Activated naive CD4-positive, alpha-beta T cell treated with anti-CD3 and anti-CD28 coated beads, Interleukin-2, amount 50 U/mL, for 24 hours (primary cell): ENCODE measurements around the gene GPR152.

Experiments
- H3K27ac Mint-ChIP-seq: one replicate; pipeline ENCODE4 v1.8.0; 2021; ENCODE audit warnings: mild to moderate bottlenecking, mixed read lengths
- H3K27me3 Mint-ChIP-seq: one replicate; pipeline ENCODE4 v1.8.0; 2021; ENCODE audit warnings: mixed read lengths
- H3K36me3 Mint-ChIP-seq: one replicate; pipeline ENCODE4 v1.8.0; 2021; ENCODE audit warnings: mixed read lengths
- H3K4me1 Mint-ChIP-seq: one replicate; pipeline ENCODE4 v1.8.0; 2021; ENCODE audit warnings: mixed read lengths
- H3K4me3 Mint-ChIP-seq: one replicate; pipeline ENCODE4 v1.8.0; 2021; ENCODE audit warnings: mild to moderate bottlenecking, mixed read lengths
- H3K9me3 Mint-ChIP-seq: one replicate; pipeline ENCODE4 v1.8.0; 2021; ENCODE audit warnings: mixed read lengths

GPR152 gene

DNA sequence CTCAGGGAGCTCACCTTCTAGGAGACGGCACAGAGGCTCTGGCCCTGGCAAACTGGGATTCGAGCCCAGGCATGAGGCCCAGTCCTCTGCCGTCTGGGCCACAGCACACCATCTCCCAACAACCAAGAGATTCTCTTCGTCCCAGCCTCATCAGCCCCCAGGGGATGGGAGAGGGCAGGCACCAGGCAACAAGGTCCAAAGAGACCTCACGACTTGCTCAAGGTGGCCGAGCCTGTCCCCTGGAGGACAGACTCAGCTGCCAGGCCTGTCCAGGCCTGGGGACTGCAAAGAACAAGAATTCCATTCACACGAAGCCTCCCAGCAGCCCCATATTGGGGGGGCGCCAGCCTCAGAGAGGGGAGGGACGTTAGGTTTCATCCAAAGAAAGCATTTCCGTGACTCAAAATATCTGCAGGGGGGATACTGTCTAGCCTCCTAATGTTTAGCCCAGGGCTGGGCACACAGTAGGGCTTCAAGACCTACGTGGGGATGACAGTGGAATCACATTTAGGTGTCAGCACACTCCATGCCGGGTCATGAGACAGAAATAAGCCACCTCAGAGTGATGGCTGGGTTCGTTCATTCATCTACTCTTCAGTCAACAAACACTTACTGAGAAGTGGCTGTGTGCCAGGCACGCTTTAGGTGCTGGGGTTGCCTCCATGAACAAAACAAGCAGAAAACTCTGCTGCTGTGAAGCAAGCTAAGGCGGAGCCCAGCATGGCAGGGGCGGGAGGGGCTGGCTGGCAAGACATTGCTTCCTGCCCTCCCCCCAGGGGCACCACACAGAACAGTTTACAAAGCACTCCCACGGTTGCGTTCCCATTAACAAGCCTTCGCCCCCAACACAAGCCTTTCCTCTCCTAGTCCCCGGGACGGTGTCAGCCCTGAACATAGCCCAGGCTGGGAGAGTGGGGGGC lies 35.9 kb downstream of the GPR152 start:
- no peaks in the 10 kb centered on the region for H3K36me3 Mint-ChIP-seq
- peak overlapping the region; percentile 85 for H3K27ac Mint-ChIP-seq
- no peaks in the 10 kb centered on the region for H3K9me3 Mint-ChIP-seq
- H3K27me3 Mint-ChIP-seq = no peaks in the 10 kb centered on the region
- H3K4me3 Mint-ChIP-seq = peak overlapping the region; percentile 85
- peaks cover 80% of the 10 kb centered on the region for H3K4me1 Mint-ChIP-seq

DNA sequence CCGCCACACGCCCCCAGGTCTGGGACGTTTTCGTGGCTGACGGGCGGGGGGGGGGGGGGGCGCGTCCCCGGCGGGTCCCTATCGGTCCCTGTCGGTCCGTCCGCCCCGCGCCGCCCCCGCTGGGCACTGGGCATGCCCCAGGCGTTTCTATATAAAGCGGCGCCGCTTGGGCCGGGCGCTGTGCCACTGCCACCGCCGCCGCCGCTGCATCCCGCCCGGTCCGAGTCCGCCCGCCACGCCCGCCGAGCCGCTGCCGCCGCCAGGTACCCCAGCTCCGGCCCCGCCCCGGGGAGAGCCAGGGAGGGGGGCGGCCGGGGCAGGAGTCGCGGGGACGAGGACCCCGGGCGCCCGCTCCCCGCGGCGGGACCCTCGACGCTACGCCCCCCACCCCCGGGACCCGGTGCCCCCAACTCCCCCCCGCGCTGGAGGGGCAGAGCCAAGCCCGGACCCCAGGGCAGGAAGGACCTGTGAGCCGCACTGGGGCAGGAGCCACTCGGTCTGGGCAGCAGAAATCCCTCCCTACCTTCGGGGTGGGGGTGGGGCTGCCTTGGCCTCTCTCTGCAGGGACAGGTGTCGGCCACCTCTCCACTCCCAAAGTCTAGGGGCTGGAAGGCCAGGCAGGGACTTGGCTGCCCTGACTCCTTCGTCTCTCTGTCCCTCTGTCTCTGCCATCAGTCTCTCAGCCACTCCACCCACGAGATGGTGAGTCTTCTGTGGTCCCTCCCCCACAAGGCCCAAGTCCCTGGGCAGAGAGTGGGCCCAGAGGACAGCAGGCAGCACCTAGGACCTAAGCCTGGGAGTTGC lies 36.8 kb downstream of the GPR152 start, which contains the start of gene CARNS1:
Gene CARNS1 (plus strand): TSS at position 178 of the 804 bp plus-strand sequence. CDS start 522 bp downstream, at position 700.
- Mint-ChIP-seq H3K4me3 (peak within 1 kb of the TSS; percentile 85), H3K4me1 (peaks cover 84% of the 10 kb centered on the region), H3K27me3 (no peaks in the 10 kb centered on the region), H3K36me3 (no peaks in the 10 kb centered on the region), H3K9me3 (no peaks in the 10 kb centered on the region), H3K27ac (peak within 1 kb of the TSS; percentile 85)

GRCh38 chr11:67413266-67413849 lies 39.2 kb downstream of the GPR152 start:
- peak overlapping the region; percentile 60 for H3K27ac Mint-ChIP-seq
- H3K27me3 Mint-ChIP-seq = no peaks in the 10 kb centered on the region
- H3K4me3 Mint-ChIP-seq = peak overlapping the region; percentile 71
- no peaks in the 10 kb centered on the region for H3K9me3 Mint-ChIP-seq
- H3K4me1 Mint-ChIP-seq = peaks cover 82% of the 10 kb centered on the region
- no peaks in the 10 kb centered on the region for H3K36me3 Mint-ChIP-seq

DNA sequence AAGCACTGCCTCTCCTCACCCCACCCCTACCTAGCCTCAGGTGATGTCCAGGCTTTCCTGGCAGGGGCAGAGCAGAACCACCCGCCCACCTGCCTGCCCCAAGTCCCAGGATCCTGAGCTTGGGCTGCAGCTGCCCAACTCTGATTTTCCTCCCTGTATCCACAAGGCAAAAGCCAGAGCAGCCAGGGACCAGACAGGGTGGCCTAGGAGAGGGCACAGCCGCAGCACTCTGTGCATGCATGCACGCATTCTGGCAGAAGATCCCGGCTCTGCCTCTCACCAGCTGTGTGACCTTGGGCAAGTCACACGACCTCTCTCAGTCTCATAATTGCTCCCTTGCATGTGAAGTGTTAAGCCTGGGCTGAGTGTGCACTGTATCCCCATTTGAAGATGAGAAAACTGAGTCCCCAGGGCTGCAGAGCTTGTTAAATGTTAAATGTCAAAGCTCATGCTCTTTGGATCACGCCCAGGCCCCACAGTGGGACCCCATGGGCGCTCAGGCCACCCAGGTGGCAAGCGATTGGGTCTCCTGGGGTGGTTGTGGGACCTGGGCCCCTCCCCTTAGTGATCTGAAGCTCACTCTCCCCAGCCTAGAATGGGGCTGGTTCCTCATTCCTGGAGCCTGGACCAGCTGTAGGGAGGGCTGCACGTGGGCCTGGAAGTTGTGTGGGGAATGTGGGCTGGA lies 39.9 kb downstream of the GPR152 start:
- Mint-ChIP-seq H3K27ac (peak overlapping the region; percentile 60), H3K4me1 (peaks cover 82% of the 10 kb centered on the region), H3K27me3 (no peaks in the 10 kb centered on the region), H3K36me3 (no peaks in the 10 kb centered on the region), H3K4me3 (no peak overlapping the region), H3K9me3 (no peaks in the 10 kb centered on the region)

DNA sequence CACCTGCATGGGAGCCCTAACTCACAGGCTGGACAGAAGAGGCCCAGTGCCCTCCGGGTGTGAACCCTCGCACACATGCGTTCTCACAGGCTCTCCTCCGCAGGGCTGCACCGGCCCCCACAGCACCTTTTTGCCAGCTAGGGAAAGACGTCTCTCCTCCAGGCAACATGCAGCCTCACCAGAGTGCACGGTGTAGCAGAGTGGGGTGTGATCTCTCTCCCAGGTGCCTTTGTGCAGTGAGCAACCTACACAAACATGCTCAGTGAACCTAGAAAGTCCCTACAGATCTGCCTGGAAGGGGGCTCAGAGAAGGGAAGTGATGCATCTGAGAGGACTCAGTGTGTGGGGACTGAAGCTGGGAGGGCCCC lies 40.8 kb downstream of the GPR152 start:
- Mint-ChIP-seq H3K9me3 (no peaks in the 10 kb centered on the region), H3K27ac (no peak overlapping the region), H3K36me3 (no peaks in the 10 kb centered on the region), H3K4me3 (peak overlapping the region; percentile 23), H3K27me3 (no peaks in the 10 kb centered on the region), H3K4me1 (peaks cover 84% of the 10 kb centered on the region)

- Mint-ChIP-seq H3K27me3 (no peaks in the 10 kb centered on the region), H3K4me3 (no peak overlapping the region), H3K36me3 (no peaks in the 10 kb centered on the region), H3K4me1 (peaks cover 84% of the 10 kb centered on the region), H3K27ac (peak overlapping the region; percentile 46), H3K9me3 (no peaks in the 10 kb centered on the region)
Observed at GRCh38 chr11:67410984-67411784, 41.3 kb downstream of the GPR152 start.

GRCh38 chr11:67410369-67410831 lies 42.1 kb downstream of the GPR152 start:
- Mint-ChIP-seq H3K4me3 (peak overlapping the region; percentile 67), H3K9me3 (no peaks in the 10 kb centered on the region), H3K4me1 (peaks cover 88% of the 10 kb centered on the region), H3K27ac (peak overlapping the region; percentile 81), H3K36me3 (no peaks in the 10 kb centered on the region), H3K27me3 (no peaks in the 10 kb centered on the region)

DNA sequence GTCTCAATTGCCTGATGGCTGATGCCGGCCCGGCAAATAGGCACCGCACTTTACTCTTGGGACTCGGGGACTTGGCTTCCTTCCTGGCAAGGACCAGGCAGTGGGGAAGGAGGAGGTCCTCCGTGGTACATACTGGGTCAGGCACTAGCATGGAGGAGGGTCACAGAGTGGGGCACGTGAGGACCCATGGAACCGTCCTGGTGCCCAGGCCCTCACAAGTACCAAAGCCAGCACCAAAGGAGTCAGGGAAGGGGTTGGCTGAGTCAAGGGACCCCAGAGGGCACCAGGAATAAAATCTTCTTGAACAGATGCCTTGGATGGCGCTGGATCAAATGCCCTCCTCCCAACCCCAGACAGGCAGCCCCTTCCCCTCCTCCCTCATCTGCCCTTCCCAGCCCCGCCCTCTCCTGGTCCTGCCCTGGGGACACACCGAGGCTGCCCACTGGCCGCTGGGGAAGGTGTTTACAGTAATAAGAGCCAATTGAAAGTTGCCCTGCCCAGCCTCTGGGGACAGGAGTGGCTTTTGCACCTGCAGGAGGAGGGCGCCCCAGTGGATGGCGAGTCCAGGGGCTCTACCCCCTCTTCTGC lies 42.7 kb downstream of the GPR152 start:
- H3K9me3 Mint-ChIP-seq = no peaks in the 10 kb centered on the region
- H3K27ac Mint-ChIP-seq = peak overlapping the region; percentile 96
- H3K27me3 Mint-ChIP-seq = no peaks in the 10 kb centered on the region
- H3K4me1 Mint-ChIP-seq = peaks cover 89% of the 10 kb centered on the region
- H3K4me3 Mint-ChIP-seq = peak overlapping the region; percentile 80
- no peaks in the 10 kb centered on the region for H3K36me3 Mint-ChIP-seq

GRCh38 chr11:67409261-67409666 lies 43.3 kb downstream of the GPR152 start:
- no peaks in the 10 kb centered on the region for H3K9me3 Mint-ChIP-seq
- no peaks in the 10 kb centered on the region for H3K27me3 Mint-ChIP-seq
- H3K27ac Mint-ChIP-seq = no peak overlapping the region
- no peaks in the 10 kb centered on the region for H3K36me3 Mint-ChIP-seq
- H3K4me1 Mint-ChIP-seq = peaks cover 92% of the 10 kb centered on the region
- H3K4me3 Mint-ChIP-seq = no peak overlapping the region

DNA sequence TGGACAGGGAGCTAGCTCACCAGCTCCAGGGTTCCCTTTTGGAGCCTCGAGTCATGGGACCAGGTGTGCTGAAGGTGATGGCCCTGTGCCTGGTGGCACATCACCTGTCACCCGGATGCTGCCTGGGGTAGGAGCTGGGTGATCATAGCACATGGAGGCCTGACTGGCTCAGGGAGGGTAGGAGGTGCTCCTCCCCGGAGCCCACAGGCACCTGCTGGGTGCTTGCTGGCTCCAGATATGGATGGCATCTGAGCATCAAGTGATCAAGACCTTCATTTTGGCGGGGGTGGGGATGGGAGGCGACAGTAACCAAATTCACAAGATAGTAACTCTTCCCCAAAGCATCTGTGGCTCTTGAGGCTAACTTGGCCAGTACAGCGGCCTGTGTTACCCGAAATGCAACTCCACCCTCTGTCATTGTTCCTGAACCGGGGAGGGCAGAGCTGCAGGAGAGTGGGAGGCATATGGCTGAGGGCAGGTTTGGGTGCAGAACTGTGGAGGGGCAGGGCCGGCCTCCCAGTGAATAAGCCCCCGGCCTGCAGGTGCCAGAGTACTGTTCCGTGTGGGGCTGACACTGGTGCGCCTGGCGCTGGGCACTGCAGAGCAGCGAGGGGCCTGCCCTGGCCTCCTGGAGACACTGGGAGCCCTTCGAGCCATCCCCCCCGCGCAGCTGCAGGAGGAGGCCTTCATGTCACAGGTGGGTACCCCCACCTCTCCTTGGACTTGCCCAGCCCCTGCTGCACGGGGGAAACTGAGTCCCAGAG lies 43.9 kb downstream of the GPR152 start:
- no peaks in the 10 kb centered on the region for H3K36me3 Mint-ChIP-seq

GRCh38 chr11:67407688-67408163 lies 44.8 kb downstream of the GPR152 start:
- Mint-ChIP-seq H3K27ac (peak overlapping the region; percentile 95), H3K27me3 (no peaks in the 10 kb centered on the region), H3K4me3 (peak overlapping the region; percentile 84), H3K36me3 (no peaks in the 10 kb centered on the region), H3K9me3 (no peaks in the 10 kb centered on the region), H3K4me1 (peaks cover 82% of the 10 kb centered on the region)

More for the DNA sequence above, 43.9 kb downstream of the GPR152 start:
- H3K4me1 Mint-ChIP-seq = peaks cover 87% of the 10 kb centered on the region
- no peaks in the 10 kb centered on the region for H3K27me3 Mint-ChIP-seq
- H3K4me3 Mint-ChIP-seq = peak overlapping the region; percentile 84
- H3K27ac Mint-ChIP-seq = peak overlapping the region; percentile 95
- no peaks in the 10 kb centered on the region for H3K9me3 Mint-ChIP-seq

- peaks cover 76% of the 10 kb centered on the region for H3K4me1 Mint-ChIP-seq
- H3K4me3 Mint-ChIP-seq = peak overlapping the region; percentile 84
- no peaks in the 10 kb centered on the region for H3K36me3 Mint-ChIP-seq
- H3K9me3 Mint-ChIP-seq = no peaks in the 10 kb centered on the region
- no peaks in the 10 kb centered on the region for H3K27me3 Mint-ChIP-seq
- H3K27ac Mint-ChIP-seq = peak overlapping the region; percentile 95
Observed at GRCh38 chr11:67406969-67407687, 45.4 kb downstream of the GPR152 start.

- no peaks in the 10 kb centered on the region for H3K27me3 Mint-ChIP-seq
- peak overlapping the region; percentile 91 for H3K27ac Mint-ChIP-seq
- peak overlapping the region; percentile 84 for H3K4me3 Mint-ChIP-seq
- no peaks in the 10 kb centered on the region for H3K9me3 Mint-ChIP-seq
- no peaks in the 10 kb centered on the region for H3K36me3 Mint-ChIP-seq
- peaks cover 70% of the 10 kb centered on the region for H3K4me1 Mint-ChIP-seq
Observed at GRCh38 chr11:67406420-67406968, 46.0 kb downstream of the GPR152 start.
